SU-DHL-6 (cell line): ENCODE results near the gene PLOD2.

Source experiments
- EZH2phosphoT487 ChIP-seq: fragments of 200-600 bp; sonication (generic), shearing (Covaris generic); conservative IDR thresholded peaks from 2 replicates; pipeline ENCODE4 v1.6.1; 2018; ENCODE audit warnings: mild to moderate bottlenecking, antibody characterized with exemption, low read length, moderate library complexity, mixed read lengths
- TF ChIP-seq, protein P1 (sequence below): fragments of 200-600 bp; sonication (generic); IDR thresholded peaks from one replicate; pipeline ENCODE4 v1.5.1; 2017; ENCODE audit warnings: antibody characterized with exemption, mild to moderate bottlenecking, low read length, moderate library complexity; ENCODE audit not compliant: insufficient read depth, poor library complexity, severe bottlenecking

DNA sequence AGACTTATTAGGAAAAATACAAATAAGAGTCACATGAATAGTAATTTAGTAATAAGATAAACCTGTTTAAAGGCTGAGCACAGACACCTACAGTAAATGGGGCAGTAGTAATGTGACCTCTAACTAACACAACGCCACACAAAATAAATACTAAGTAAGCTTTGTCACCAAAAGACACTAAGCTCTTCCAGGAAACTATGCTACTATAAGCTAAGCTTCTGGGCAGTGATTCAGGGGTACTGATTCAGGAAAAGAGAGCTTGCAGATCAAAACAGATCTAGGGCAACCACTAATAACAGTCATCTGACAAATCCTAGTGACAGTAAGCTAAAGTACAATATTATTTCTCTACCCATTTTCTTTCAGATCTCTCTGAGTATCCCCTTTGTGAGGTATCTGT, 68.8 kb downstream of the PLOD2 start:
- TF ChIP-seq, protein P1, sequence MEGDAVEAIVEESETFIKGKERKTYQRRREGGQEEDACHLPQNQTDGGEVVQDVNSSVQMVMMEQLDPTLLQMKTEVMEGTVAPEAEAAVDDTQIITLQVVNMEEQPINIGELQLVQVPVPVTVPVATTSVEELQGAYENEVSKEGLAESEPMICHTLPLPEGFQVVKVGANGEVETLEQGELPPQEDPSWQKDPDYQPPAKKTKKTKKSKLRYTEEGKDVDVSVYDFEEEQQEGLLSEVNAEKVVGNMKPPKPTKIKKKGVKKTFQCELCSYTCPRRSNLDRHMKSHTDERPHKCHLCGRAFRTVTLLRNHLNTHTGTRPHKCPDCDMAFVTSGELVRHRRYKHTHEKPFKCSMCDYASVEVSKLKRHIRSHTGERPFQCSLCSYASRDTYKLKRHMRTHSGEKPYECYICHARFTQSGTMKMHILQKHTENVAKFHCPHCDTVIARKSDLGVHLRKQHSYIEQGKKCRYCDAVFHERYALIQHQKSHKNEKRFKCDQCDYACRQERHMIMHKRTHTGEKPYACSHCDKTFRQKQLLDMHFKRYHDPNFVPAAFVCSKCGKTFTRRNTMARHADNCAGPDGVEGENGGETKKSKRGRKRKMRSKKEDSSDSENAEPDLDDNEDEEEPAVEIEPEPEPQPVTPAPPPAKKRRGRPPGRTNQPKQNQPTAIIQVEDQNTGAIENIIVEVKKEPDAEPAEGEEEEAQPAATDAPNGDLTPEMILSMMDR: no peak
- TF ChIP-seq EZH2phosphoT487: no peak
